A673 (cell line): ENCODE measurements around the gene LRRC32. TPM values are rescaled to one million over a fixed set of nuclear protein-coding genes. Genes with fewer than 3 reads are reported as not detected.

Experiments
- BruUV-seq: library from RNA; stranded (reverse); fragments of 400-500 nt; replicated peaks from 2 replicates; lab custom pipeline; 2021; lab: Mats Ljungman, UMichigan
- CTCF ChIA-PET: fragments of 300-600 bp; sonication (Branson Sonifier 250); formaldehyde crosslinking; loops from one replicate; lab custom pipeline; 2022; ENCODE audit warnings: antibody characterized with exemption; lab: Charles Lee
- POLR2A ChIA-PET: fragments of 300-600 bp; sonication (Branson Sonifier 250); formaldehyde crosslinking; loops from one replicate; lab custom pipeline; 2022; ENCODE audit warnings: antibody characterized with exemption; ENCODE audit not compliant: low non-redundant PET; lab: Charles Lee
- DNase-seq: peaks from one replicate; pipeline ENCODE4 v3.0.0-alpha.2; 2015; ENCODE audit warnings: low spot score
- H3K27ac ChIP-seq: fragments of 200-600 bp; sonication (generic); 2 replicates; pipeline ENCODE4 v1.5.1; 2016; ENCODE audit warnings: mixed run types, low read depth, mild to moderate bottlenecking, mixed read lengths, antibody characterized with exemption, low read length; ENCODE audit not compliant: poor library complexity, severe bottlenecking
- H3K27me3 ChIP-seq: fragments of 200-600 bp; sonication (generic); replicated peaks from 2 replicates; pipeline ENCODE4 v1.6.1; 2017; ENCODE audit warnings: mixed run types, low read depth, mild to moderate bottlenecking, mixed read lengths, antibody characterized with exemption, low read length; ENCODE audit not compliant: insufficient read depth, poor library complexity
- H3K36me3 ChIP-seq: fragments of 200-600 bp; sonication (generic); 2 replicates; pipeline ENCODE4 v1.6.1; 2016; ENCODE audit warnings: mixed run types, mild to moderate bottlenecking, mixed read lengths, antibody characterized with exemption, low read length; ENCODE audit not compliant: insufficient read depth, poor library complexity, severe bottlenecking
- H3K4me1 ChIP-seq: fragments of 200-600 bp; sonication (generic); 2 replicates; pipeline ENCODE4 v1.6.1; 2017; ENCODE audit warnings: mixed run types, mild to moderate bottlenecking, mixed read lengths, antibody characterized with exemption, low read length; ENCODE audit not compliant: insufficient read depth, poor library complexity, severe bottlenecking
- H3K4me3 ChIP-seq: fragments of 200-600 bp; sonication (generic); 2 replicates; pipeline ENCODE4 v1.5.1; 2016; ENCODE audit warnings: low read depth, mixed run types, mild to moderate bottlenecking, mixed read lengths, low read length; ENCODE audit not compliant: poor library complexity, severe bottlenecking
- H3K9me3 ChIP-seq: fragments of 200-600 bp; sonication (generic); 2 replicates; pipeline ENCODE4 v1.6.1; 2016; ENCODE audit warnings: mixed run types, low read depth, mild to moderate bottlenecking, mixed read lengths, antibody characterized with exemption, low read length; ENCODE audit not compliant: poor library complexity, severe bottlenecking
- CTCF ChIP-seq: fragments of 300-800, 200-600 bp; sonication (generic); conservative IDR thresholded peaks from 2 replicates; pipeline ENCODE4 v1.5.1; 2017; ENCODE audit warnings: low read depth, mild to moderate bottlenecking, antibody characterized with exemption, low read length, moderate library complexity, mixed read lengths
- EZH2 ChIP-seq: fragments of 200-600 bp; sonication (generic); IDR thresholded peaks from 2 replicates; pipeline ENCODE4 v1.6.1; 2017; ENCODE audit warnings: borderline replicate concordance, low read depth, mild to moderate bottlenecking, mixed read lengths, antibody characterized with exemption, low read length; ENCODE audit not compliant: poor library complexity, severe bottlenecking
- intact Hi-C: fragments of 100-400 bp; cut with micrococcal nuclease; formaldehyde crosslinking; loops from one replicate; pipeline ENCODE4 v1.10.0; 2022; ENCODE audit not compliant: unreplicated experiment
- total RNA-seq: library from RNA; stranded (reverse); gene quantifications from 2 replicates; pipeline ENCODE4 v1.2.3, GENCODE V29; 2021

LRRC32 gene
- total RNA-seq, 1 experiment from 2014 or later, result not detected

GRCh38 chr11:76714493-76714892 is 43.9 kb upstream of the LRRC32 start:
- intact Hi-C loops, result no loop called here
- Histone ChIP-seq H3K4me1 (no peaks in the 10 kb centered on the region), H3K36me3 (no peaks in the 10 kb centered on the region), H3K9me3 (no peaks in the 10 kb centered on the region), H3K27ac (no peak overlapping the region), H3K27me3 (no peaks in the 10 kb centered on the region), H3K4me3 (no peak overlapping the region)
- TF ChIP-seq EZH2, result no peak
- TF ChIP-seq CTCF, result no peak
- ChIA-PET CTCF (no interaction called here), POLR2A (no interaction called here)
- DNase-seq, result no peak
- BruUV-seq, result no TSS peak

GRCh38 chr11:76713499-76713898 is 43.0 kb upstream of the LRRC32 start:
- no peaks in the 10 kb centered on the region for H3K27me3 ChIP-seq
- POLR2A ChIA-PET, result no interaction called here
- no peaks in the 10 kb centered on the region for H3K36me3 ChIP-seq
- no peaks in the 10 kb centered on the region for H3K9me3 ChIP-seq
- no peaks in the 10 kb centered on the region for H3K4me1 ChIP-seq
- DNase-seq, result no peak
- H3K4me3 ChIP-seq, result no peak overlapping the region
- CTCF ChIA-PET, result interaction anchor here (0.9 kb wide), 1 partner anchor 206 kb away, joined by 4 read pairs; no protein-coding TSS in a partner anchor
- intact Hi-C loops, result no loop called here
- no peak overlapping the region for H3K27ac ChIP-seq
- no TSS peak for BruUV-seq
- TF ChIP-seq EZH2 (no peak), CTCF (no peak)

- no peaks in the 10 kb centered on the region for H3K36me3 ChIP-seq
- TF ChIP-seq EZH2 (no peak), CTCF (no peak)
- H3K27ac ChIP-seq, result no peak overlapping the region
- no peaks in the 10 kb centered on the region for H3K9me3 ChIP-seq
- DNase-seq, result no peak
- H3K4me3 ChIP-seq, result no peak overlapping the region
- no peaks in the 10 kb centered on the region for H3K27me3 ChIP-seq
- POLR2A ChIA-PET, result no interaction called here
- BruUV-seq, result no TSS peak
- intact Hi-C loops, result no loop called here
- no peaks in the 10 kb centered on the region for H3K4me1 ChIP-seq
- CTCF ChIA-PET, result no interaction called here
These were observed 41.6 kb upstream of the LRRC32 start for GRCh38 chr11:76712125-76712524.
